GM18868 (cell line): ENCODE data around the gene LEFTY1.
"Not testable (repeated sequence)": the region's sequence is repeated elsewhere in the genome, so short reads cannot be mapped to it uniquely, and the experiment has no call there.

ENCODE experiments used
- ATAC-seq: cut with Tn5 transposase; IDR thresholded peaks from one replicate; pipeline ENCODE4 v1.9.1; 2021; ENCODE audit warnings: mild to moderate bottlenecking, moderate library complexity; ENCODE audit not compliant: unreplicated experiment

Gene LEFTY1

GRCh38 chr1:225850370-225850769 lies 38.6 kb downstream of the LEFTY1 start:
- no peak for ATAC-seq

- no peak for ATAC-seq
Measured at GRCh38 chr1:225849925-225850324, 39.0 kb downstream of the LEFTY1 start.

- peak; percentile 75 for ATAC-seq
Measured at GRCh38 chr1:225848030-225848955, 40.7 kb downstream of the LEFTY1 start.

GRCh38 chr1:225847610-225848009 lies 41.3 kb downstream of the LEFTY1 start:
- no peak for ATAC-seq

- ATAC-seq = no peak
Measured at GRCh38 chr1:225846331-225847310, 42.3 kb downstream of the LEFTY1 start.

- no peak for ATAC-seq
Measured at GRCh38 chr1:225845571-225846259, 43.2 kb downstream of the LEFTY1 start.

GRCh38 chr1:225845097-225845496 lies 43.8 kb downstream of the LEFTY1 start:
- no peak for ATAC-seq

- no peak for ATAC-seq
Measured at GRCh38 chr1:225844236-225845061, 44.5 kb downstream of the LEFTY1 start.

- no peak for ATAC-seq
Measured at GRCh38 chr1:225843426-225843795, 45.5 kb downstream of the LEFTY1 start.

GRCh38 chr1:225842788-225843425 lies 46.0 kb downstream of the LEFTY1 start:
- ATAC-seq = no peak

GRCh38 chr1:225842074-225842473 lies 46.9 kb downstream of the LEFTY1 start:
- ATAC-seq = no peak

- ATAC-seq = no peak
Measured at GRCh38 chr1:225840713-225841112, 48.2 kb downstream of the LEFTY1 start.

GRCh38 chr1:225840223-225840610 lies 48.7 kb downstream of the LEFTY1 start:
- no peak for ATAC-seq

- no peak for ATAC-seq
Measured at GRCh38 chr1:225838793-225839192, 50.2 kb downstream of the LEFTY1 start.

GRCh38 chr1:225836296-225836695 lies 52.6 kb downstream of the LEFTY1 start:
- ATAC-seq = not testable (repeated sequence)
